Ureter (tissue), 1 donor: Measurements from ENCODE around the gene ETNK1. TPM values are rescaled to one million over a fixed set of nuclear protein-coding genes. Genes with fewer than 3 reads are reported as not detected.

ENCODE experiments used
- total RNA-seq: library from RNA; stranded (reverse); gene quantifications from one replicate; pipeline ENCODE4 v1.2.4, GENCODE V29; 2023
- donor health status: DM: yes; HTN: yes; CAD: no.

Gene ETNK1
- total RNA-seq, 1 donor from 2014 or later: 74.4 TPM

Other genes starting within 250 kb of the ETNK1 start
- gene C2CD5, start 80.6 kb upstream of the ETNK1 start, total RNA-seq: 53.5 TPM